ENCODE results near the gene RFPL2.

The RFPL2 gene

DNA sequence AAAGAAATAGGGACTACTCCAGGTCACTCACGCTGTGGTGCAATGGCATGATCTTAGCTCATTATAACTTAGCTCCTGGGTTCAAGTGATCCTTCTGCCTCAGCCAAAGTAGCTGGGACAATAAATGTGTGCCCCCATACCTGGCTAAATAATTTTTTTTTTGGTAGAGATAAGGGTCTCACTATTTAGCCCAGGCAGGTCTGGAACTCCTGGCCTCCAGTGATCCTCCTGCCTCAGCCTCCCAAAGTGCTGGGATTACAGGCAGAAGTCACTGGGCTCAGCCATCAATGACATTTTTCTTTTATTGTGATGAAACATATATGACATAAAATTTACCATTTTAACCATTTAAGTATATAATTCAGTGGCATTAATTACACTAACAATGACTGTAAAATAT is 39.7 kb upstream of the RFPL2 start:
- no peak overlapping the region for H3K23ac ChIP-seq (ENCODE audit: low read length)
- H2AK5ac ChIP-seq (ENCODE audit: low read length): no peak overlapping the region
- H2BK15ac ChIP-seq (replicated peaks; ENCODE audit: low read depth): no peak overlapping the region
- H3K4ac ChIP-seq (ENCODE audit: low read depth, low read length): no peak overlapping the region
- H3K4me3 ChIP-seq (ENCODE audit: low read length): no peak overlapping the region
- H3K18ac ChIP-seq (ENCODE audit: low read length): no peak overlapping the region
- H3K27ac ChIP-seq (ENCODE audit: low read depth, low read length): no peak overlapping the region
- H2BK120ac ChIP-seq (ENCODE audit: low read depth, low read length): no peak overlapping the region
- no peak for DNase-seq
- H3K9ac ChIP-seq (ENCODE audit: low read length): no peak overlapping the region
- no peak overlapping the region for H2BK5ac ChIP-seq (ENCODE audit: low read length)
- no peak overlapping the region for H4K5ac ChIP-seq (ENCODE audit: low read length)
- no peak overlapping the region for H3K56ac ChIP-seq (ENCODE audit: low read length)
- no peaks in the 10 kb centered on the region for H3K36me3 ChIP-seq (ENCODE audit: control insufficient read depth, insufficient read depth, low read length)
- no CpG with 5 or more reads among the region's 1 CpG for whole genome bisulfite sequencing (ENCODE audit: extremely low coverage, insufficient coverage, low lambda C conversion rate)
- H4K8ac ChIP-seq (ENCODE audit: low read depth, low read length): no peak overlapping the region
- no peaks in the 10 kb centered on the region for H3K4me1 ChIP-seq (ENCODE audit: control insufficient read depth, low read depth, low read length)
- H3K4me2 ChIP-seq (ENCODE audit: low read length): no peak overlapping the region
- no peaks in the 10 kb centered on the region for H3K27me3 ChIP-seq (ENCODE audit: insufficient read depth, low read length, poor library complexity)
- H3K79me2 ChIP-seq (ENCODE audit: control insufficient read depth, insufficient read depth, low read length): no peaks in the 10 kb centered on the region
- no peaks in the 10 kb centered on the region for H3K79me1 ChIP-seq (ENCODE audit: low read length)

DNA sequence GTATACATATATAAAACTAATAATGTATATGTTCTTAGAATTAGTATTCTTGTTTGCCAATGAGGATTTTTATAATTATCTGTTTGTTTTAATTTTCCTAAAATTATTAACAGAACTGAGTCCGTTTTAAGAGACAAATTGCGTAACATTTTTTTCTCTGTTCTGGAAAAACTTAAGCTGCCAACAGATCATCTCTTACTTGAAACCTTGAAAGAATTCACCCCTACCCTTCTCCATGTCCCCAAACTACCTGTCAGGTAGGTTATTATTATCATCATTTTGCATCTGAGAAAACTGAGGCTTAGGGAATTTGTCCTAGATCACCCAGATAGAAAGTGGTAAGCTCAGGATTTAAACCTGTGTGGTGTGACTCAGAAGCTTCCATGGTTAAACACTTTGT is 35.6 kb upstream of the RFPL2 start:
- no CpG with 5 or more reads among the region's 2 CpGs for WGBS (ENCODE audit: extremely low coverage, insufficient coverage, low lambda C conversion rate)
- Histone ChIP-seq H2AK5ac (ENCODE audit: low read length) (no peak overlapping the region), H3K27me3 (ENCODE audit: insufficient read depth, low read length, poor library complexity) (no peaks in the 10 kb centered on the region), H3K4me1 (ENCODE audit: control insufficient read depth, low read depth, low read length) (no peaks in the 10 kb centered on the region), H2BK15ac (replicated peaks; ENCODE audit: low read depth) (no peak overlapping the region), H3K4me2 (ENCODE audit: low read length) (no peak overlapping the region), H2BK5ac (ENCODE audit: low read length) (no peak overlapping the region), H3K23ac (ENCODE audit: low read length) (no peak overlapping the region), H3K18ac (ENCODE audit: low read length) (no peak overlapping the region), H4K5ac (ENCODE audit: low read length) (no peak overlapping the region), H3K36me3 (ENCODE audit: control insufficient read depth, insufficient read depth, low read length) (no peaks in the 10 kb centered on the region), H3K79me1 (ENCODE audit: low read length) (no peaks in the 10 kb centered on the region), H3K4me3 (ENCODE audit: low read length) (no peak overlapping the region), H3K4ac (ENCODE audit: low read depth, low read length) (no peak overlapping the region), H3K56ac (ENCODE audit: low read length) (no peak overlapping the region), H3K79me2 (ENCODE audit: control insufficient read depth, insufficient read depth, low read length) (no peaks in the 10 kb centered on the region), H2BK120ac (ENCODE audit: low read depth, low read length) (no peak overlapping the region), H4K8ac (ENCODE audit: low read depth, low read length) (no peak overlapping the region), H3K9ac (ENCODE audit: low read length) (no peak overlapping the region), H3K27ac (ENCODE audit: low read depth, low read length) (no peak overlapping the region)
- no peak for DNase-seq

DNA sequence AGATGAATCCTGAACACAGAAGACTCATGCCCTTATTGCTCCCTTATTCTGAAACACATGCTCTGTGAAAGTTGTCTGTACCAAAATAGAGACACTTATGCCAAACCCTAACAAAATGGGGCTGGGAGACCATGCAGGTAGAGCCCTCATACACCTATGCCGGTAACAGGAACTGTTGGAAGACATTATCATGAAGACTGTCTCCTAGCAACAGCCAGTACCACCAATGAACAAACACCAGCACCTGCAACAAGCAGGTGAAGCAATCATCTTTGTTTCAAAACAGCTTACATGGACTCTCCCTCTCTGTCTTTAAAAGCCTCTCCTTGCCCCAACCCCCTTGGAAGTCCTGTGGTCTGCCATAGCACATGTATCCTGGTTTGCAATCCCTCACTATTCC is 33.0 kb upstream of the RFPL2 start:
- Histone ChIP-seq H3K79me1 (ENCODE audit: low read length) (no peaks in the 10 kb centered on the region), H3K79me2 (ENCODE audit: control insufficient read depth, insufficient read depth, low read length) (no peaks in the 10 kb centered on the region), H3K27ac (ENCODE audit: low read depth, low read length) (no peak overlapping the region), H4K5ac (ENCODE audit: low read length) (no peak overlapping the region), H4K8ac (ENCODE audit: low read depth, low read length) (no peak overlapping the region), H3K4me3 (ENCODE audit: low read length) (no peak overlapping the region), H3K4ac (ENCODE audit: low read depth, low read length) (no peak overlapping the region), H3K56ac (ENCODE audit: low read length) (no peak overlapping the region), H3K18ac (ENCODE audit: low read length) (no peak overlapping the region), H3K9ac (ENCODE audit: low read length) (no peak overlapping the region), H2BK5ac (ENCODE audit: low read length) (no peak overlapping the region), H3K4me2 (ENCODE audit: low read length) (no peak overlapping the region), H2BK15ac (replicated peaks; ENCODE audit: low read depth) (no peak overlapping the region), H2BK120ac (ENCODE audit: low read depth, low read length) (no peak overlapping the region), H3K23ac (ENCODE audit: low read length) (no peak overlapping the region), H3K4me1 (ENCODE audit: control insufficient read depth, low read depth, low read length) (no peaks in the 10 kb centered on the region), H2AK5ac (ENCODE audit: low read length) (no peak overlapping the region), H3K36me3 (ENCODE audit: control insufficient read depth, insufficient read depth, low read length) (no peaks in the 10 kb centered on the region), H3K27me3 (ENCODE audit: insufficient read depth, low read length, poor library complexity) (no peaks in the 10 kb centered on the region)
- WGBS (ENCODE audit: extremely low coverage, insufficient coverage, low lambda C conversion rate): no CpG with 5 or more reads among the region's 1 CpG
- DNase-seq: peak; percentile 1

DNA sequence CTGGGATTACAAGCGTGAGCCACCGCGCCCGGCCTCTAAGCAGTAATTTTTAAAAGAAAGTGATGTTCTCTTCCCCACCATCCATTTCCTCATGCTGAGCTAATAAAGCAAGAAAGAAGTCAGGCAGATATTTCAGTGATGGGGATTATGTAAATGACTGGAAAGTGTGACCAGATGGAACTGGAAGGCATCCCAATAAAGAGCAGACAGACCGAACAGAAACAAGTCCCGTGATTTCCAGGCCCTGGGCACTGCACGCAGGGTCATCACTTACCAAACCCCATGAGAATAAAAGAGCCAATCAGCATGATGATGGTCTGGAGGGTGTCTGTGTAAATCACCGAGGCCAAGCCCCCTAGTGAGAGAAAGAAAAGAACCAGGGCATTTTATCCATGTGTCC is 32.1 kb upstream of the RFPL2 start:
- H4K5ac ChIP-seq (ENCODE audit: low read length): no peak overlapping the region
- no peaks in the 10 kb centered on the region for H3K4me1 ChIP-seq (ENCODE audit: control insufficient read depth, low read depth, low read length)
- no peak overlapping the region for H3K18ac ChIP-seq (ENCODE audit: low read length)
- no peak overlapping the region for H3K4me3 ChIP-seq (ENCODE audit: low read length)
- no peak overlapping the region for H4K8ac ChIP-seq (ENCODE audit: low read depth, low read length)
- DNase-seq: peak; percentile 9
- no peak overlapping the region for H3K56ac ChIP-seq (ENCODE audit: low read length)
- no peak overlapping the region for H3K4me2 ChIP-seq (ENCODE audit: low read length)
- H3K9ac ChIP-seq (ENCODE audit: low read length): no peak overlapping the region
- H3K36me3 ChIP-seq (ENCODE audit: control insufficient read depth, insufficient read depth, low read length): no peaks in the 10 kb centered on the region
- no CpG with 5 or more reads among the region's 8 CpGs for WGBS (ENCODE audit: extremely low coverage, insufficient coverage, low lambda C conversion rate)
- H3K27ac ChIP-seq (ENCODE audit: low read depth, low read length): no peak overlapping the region
- no peak overlapping the region for H2BK15ac ChIP-seq (replicated peaks; ENCODE audit: low read depth)
- no peaks in the 10 kb centered on the region for H3K79me2 ChIP-seq (ENCODE audit: control insufficient read depth, insufficient read depth, low read length)
- H2BK5ac ChIP-seq (ENCODE audit: low read length): no peak overlapping the region
- no peak overlapping the region for H3K4ac ChIP-seq (ENCODE audit: low read depth, low read length)
- no peak overlapping the region for H3K23ac ChIP-seq (ENCODE audit: low read length)
- H3K27me3 ChIP-seq (ENCODE audit: insufficient read depth, low read length, poor library complexity): no peaks in the 10 kb centered on the region
- no peak overlapping the region for H2BK120ac ChIP-seq (ENCODE audit: low read depth, low read length)
- no peak overlapping the region for H2AK5ac ChIP-seq (ENCODE audit: low read length)
- H3K79me1 ChIP-seq (ENCODE audit: low read length): no peaks in the 10 kb centered on the region

DNA sequence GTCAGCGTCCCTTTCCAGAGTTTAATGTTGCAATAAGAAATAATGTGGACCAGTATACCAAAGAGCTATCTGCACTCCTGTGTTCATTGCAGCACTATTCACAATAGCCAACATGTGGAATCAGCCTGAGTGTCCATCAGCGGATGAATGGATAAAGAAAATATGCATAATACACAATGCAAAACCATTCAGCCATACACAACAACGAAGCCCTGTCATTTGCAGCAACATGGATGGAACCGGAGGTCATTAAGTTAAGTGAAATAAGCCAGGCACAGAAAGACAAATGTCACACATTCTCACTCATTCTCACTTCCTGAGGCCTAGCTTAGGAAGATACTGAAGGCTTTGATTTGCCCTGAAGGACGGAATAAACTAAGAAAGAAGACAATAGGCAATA is 28.2 kb upstream of the RFPL2 start:
- no CpG with 5 or more reads among the region's 5 CpGs for WGBS (ENCODE audit: extremely low coverage, insufficient coverage, low lambda C conversion rate)
- H3K27me3 ChIP-seq (ENCODE audit: insufficient read depth, low read length, poor library complexity): no peaks in the 10 kb centered on the region
- no peak overlapping the region for H4K5ac ChIP-seq (ENCODE audit: low read length)

DNA sequence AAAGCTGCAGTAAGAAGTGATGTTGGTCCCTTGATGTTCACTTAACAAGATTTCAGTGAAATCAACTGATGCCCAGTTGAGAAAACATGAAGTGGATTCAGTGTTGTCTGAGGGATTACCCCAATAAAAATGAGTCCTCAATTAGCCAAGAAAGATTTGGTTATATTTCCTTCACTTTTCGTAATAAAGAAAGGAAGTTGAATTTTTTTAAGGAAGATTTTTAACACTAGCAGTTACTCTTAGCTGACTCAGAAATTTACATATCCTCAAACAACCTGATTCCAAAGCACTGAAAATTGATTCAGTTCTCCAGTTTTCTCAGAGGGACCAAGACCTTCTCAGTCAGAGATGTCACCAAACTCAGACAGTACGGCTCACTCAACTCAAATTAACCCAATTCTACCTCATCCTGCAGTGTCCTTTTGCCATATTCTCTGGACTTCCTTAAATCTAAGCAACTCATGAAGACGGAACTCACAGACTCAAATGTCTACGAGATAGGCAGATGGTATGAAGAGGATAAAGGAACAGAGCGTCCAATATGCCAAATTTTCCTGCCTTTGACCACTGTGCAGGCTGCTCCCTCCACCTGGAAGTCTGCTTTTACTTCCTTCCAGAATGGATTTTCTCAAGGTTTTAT is 27.4 kb upstream of the RFPL2 start:
- no CpG with 5 or more reads among the region's 5 CpGs for WGBS (ENCODE audit: extremely low coverage, insufficient coverage, low lambda C conversion rate)
- Histone ChIP-seq H2BK15ac (replicated peaks; ENCODE audit: low read depth) (no peak overlapping the region), H3K36me3 (ENCODE audit: control insufficient read depth, insufficient read depth, low read length) (no peaks in the 10 kb centered on the region), H4K8ac (ENCODE audit: low read depth, low read length) (no peak overlapping the region), H3K4me1 (ENCODE audit: control insufficient read depth, low read depth, low read length) (no peaks in the 10 kb centered on the region), H3K79me1 (ENCODE audit: low read length) (no peaks in the 10 kb centered on the region), H3K27ac (ENCODE audit: low read depth, low read length) (no peak overlapping the region), H2BK5ac (ENCODE audit: low read length) (no peak overlapping the region), H3K27me3 (ENCODE audit: insufficient read depth, low read length, poor library complexity) (no peaks in the 10 kb centered on the region), H3K4me3 (ENCODE audit: low read length) (no peak overlapping the region), H3K18ac (ENCODE audit: low read length) (no peak overlapping the region), H3K9ac (ENCODE audit: low read length) (no peak overlapping the region), H2BK120ac (ENCODE audit: low read depth, low read length) (no peak overlapping the region), H4K5ac (ENCODE audit: low read length) (no peak overlapping the region), H3K4ac (ENCODE audit: low read depth, low read length) (no peak overlapping the region), H3K79me2 (ENCODE audit: control insufficient read depth, insufficient read depth, low read length) (no peaks in the 10 kb centered on the region), H2AK5ac (ENCODE audit: low read length) (no peak overlapping the region), H3K23ac (ENCODE audit: low read length) (no peak overlapping the region), H3K56ac (ENCODE audit: low read length) (no peak overlapping the region), H3K4me2 (ENCODE audit: low read length) (no peak overlapping the region)
- DNase-seq: no peak

More for the DNA sequence above, 28.2 kb upstream of the RFPL2 start:
- Histone ChIP-seq H2BK120ac (ENCODE audit: low read depth, low read length) (no peak overlapping the region), H2AK5ac (ENCODE audit: low read length) (no peak overlapping the region), H3K4me3 (ENCODE audit: low read length) (no peak overlapping the region), H3K18ac (ENCODE audit: low read length) (no peak overlapping the region), H3K27ac (ENCODE audit: low read depth, low read length) (no peak overlapping the region), H3K4me1 (ENCODE audit: control insufficient read depth, low read depth, low read length) (no peaks in the 10 kb centered on the region), H3K4me2 (ENCODE audit: low read length) (no peak overlapping the region), H3K23ac (ENCODE audit: low read length) (no peak overlapping the region), H3K4ac (ENCODE audit: low read depth, low read length) (no peak overlapping the region), H3K36me3 (ENCODE audit: control insufficient read depth, insufficient read depth, low read length) (no peaks in the 10 kb centered on the region), H3K79me1 (ENCODE audit: low read length) (no peaks in the 10 kb centered on the region), H4K8ac (ENCODE audit: low read depth, low read length) (no peak overlapping the region), H3K56ac (ENCODE audit: low read length) (no peak overlapping the region), H2BK5ac (ENCODE audit: low read length) (no peak overlapping the region), H3K79me2 (ENCODE audit: control insufficient read depth, insufficient read depth, low read length) (no peaks in the 10 kb centered on the region), H3K9ac (ENCODE audit: low read length) (no peak overlapping the region), H2BK15ac (replicated peaks; ENCODE audit: low read depth) (no peak overlapping the region)
- no peak for DNase-seq
